Mesenchymal stem cell (in vitro differentiated cells and primary cell): ENCODE results near the gene TDRD7.

ENCODE experiments used
- DNase-seq: peaks from one replicate; pipeline ENCODE4 v3.0.0-alpha.2; 2013
- H2AFZ ChIP-seq: one replicate; pipeline ENCODE4 v1.6.1; 2013; ENCODE audit warnings: low read depth, mild to moderate bottlenecking, control low read depth, inconsistent platforms, low read length, moderate library complexity
- H2AK5ac ChIP-seq: 2 replicates; pipeline ENCODE4 v1.6.1; 2013; ENCODE audit warnings: low read length, moderate library complexity, mild to moderate bottlenecking, inconsistent platforms; ENCODE audit not compliant: severe bottlenecking
- H2BK120ac ChIP-seq: one replicate; pipeline ENCODE4 v1.6.1; 2013; ENCODE audit warnings: low read depth, mild to moderate bottlenecking, inconsistent platforms, low read length, moderate library complexity
- H2BK12ac ChIP-seq, 2 experiments: one replicate each; pipeline ENCODE4 v1.6.1; 2013; ENCODE audit warnings: inconsistent platforms in 2 of 2, low read length in 2 of 2, mild to moderate bottlenecking in 2 of 2, moderate library complexity in 2 of 2, control low read depth in 1 of 2
- H2BK15ac ChIP-seq: one replicate; pipeline ENCODE4 v1.6.1; 2013; ENCODE audit warnings: mild to moderate bottlenecking, low read depth, inconsistent platforms; ENCODE audit not compliant: poor library complexity, severe bottlenecking
- H2BK5ac ChIP-seq: 2 replicates; pipeline ENCODE4 v1.6.1; 2013; ENCODE audit warnings: low read depth, mild to moderate bottlenecking, low read length, control low read depth, inconsistent platforms; ENCODE audit not compliant: poor library complexity, severe bottlenecking
- H3K14ac ChIP-seq, 2 experiments: one replicate each; pipeline ENCODE4 v1.6.1; 2013; ENCODE audit warnings: inconsistent platforms in 2 of 2, low read length in 2 of 2, control low read depth in 1 of 2, mild to moderate bottlenecking in 1 of 2, moderate library complexity in 1 of 2
- H3K18ac ChIP-seq, 2 experiments: one replicate each; pipeline ENCODE4 v1.6.1; 2013; ENCODE audit warnings: inconsistent platforms in 2 of 2, low read length in 2 of 2, control low read depth in 1 of 2, low read depth in 1 of 2, mild to moderate bottlenecking in 1 of 2
- H3K23ac ChIP-seq, 2 experiments: one replicate each; pipeline ENCODE4 v1.6.1; 2013; ENCODE audit warnings: inconsistent platforms in 2 of 2, low read length in 2 of 2, mild to moderate bottlenecking in 2 of 2, moderate library complexity in 2 of 2, control low read depth in 1 of 2
- H3K27ac ChIP-seq: 2 replicates; pipeline ENCODE4 v1.5.1; 2013; ENCODE audit warnings: mild to moderate bottlenecking, moderate library complexity, low read length, control low read depth, inconsistent platforms; ENCODE audit not compliant: poor library complexity, severe bottlenecking
- H3K27me3 ChIP-seq, 2 experiments: 2 replicates each; pipeline versions ENCODE4 v1.6.1 to v1.7.0; 2013; ENCODE audit warnings: low read length in 2 of 2, mild to moderate bottlenecking in 2 of 2, moderate library complexity in 2 of 2, control low read depth in 1 of 2, inconsistent platforms in 1 of 2; ENCODE audit not compliant: control insufficient read depth in 1 of 2, insufficient read depth in 1 of 2
- H3K36me3 ChIP-seq, 2 experiments: 2 replicates each; pipeline versions ENCODE4 v1.6.1 to v1.7.0; 2013; ENCODE audit warnings: low read length in 2 of 2, control low read depth in 1 of 2, inconsistent platforms in 1 of 2, low read depth in 1 of 2, mild to moderate bottlenecking in 1 of 2; ENCODE audit not compliant: insufficient read depth in 2 of 2, control insufficient read depth in 1 of 2
- H3K4ac ChIP-seq, 2 experiments: one replicate each; pipeline ENCODE4 v1.6.1; 2013; ENCODE audit warnings: inconsistent platforms in 2 of 2, low read length in 2 of 2, mild to moderate bottlenecking in 2 of 2, moderate library complexity in 2 of 2, control low read depth in 1 of 2, low read depth in 1 of 2
- H3K4me1 ChIP-seq: 2 replicates; pipeline ENCODE4 v1.6.1; 2013; ENCODE audit warnings: low read depth, low read length, control low read depth; ENCODE audit not compliant: control insufficient read depth, insufficient read depth
- H3K4me2 ChIP-seq: 2 replicates; pipeline ENCODE4 v1.6.1; 2013; ENCODE audit warnings: low read length, mild to moderate bottlenecking, inconsistent platforms; ENCODE audit not compliant: poor library complexity, severe bottlenecking
- H3K4me3 ChIP-seq, 2 experiments: 2 replicates each; pipeline versions ENCODE4 v1.5.1 to v1.7.0; 2013; ENCODE audit warnings: low read length in 2 of 2, mild to moderate bottlenecking in 2 of 2, control low read depth in 1 of 2, low read depth in 1 of 2; ENCODE audit not compliant: insufficient read depth in 1 of 2
- H3K79me1 ChIP-seq: replicated peaks from 2 replicates; pipeline ENCODE4 v1.6.1; 2013; ENCODE audit warnings: mild to moderate bottlenecking, control low read depth, low read length, inconsistent platforms; ENCODE audit not compliant: poor library complexity, severe bottlenecking
- H3K9ac ChIP-seq: 2 replicates; pipeline ENCODE4 v1.7.0; 2013; ENCODE audit warnings: mild to moderate bottlenecking, low read length, moderate library complexity
- H3K9me3 ChIP-seq: 2 replicates; pipeline ENCODE4 v1.7.0; 2013; ENCODE audit warnings: mild to moderate bottlenecking, low read length; ENCODE audit not compliant: control insufficient read depth
- H4K8ac ChIP-seq: one replicate; pipeline ENCODE4 v1.6.1; 2013; ENCODE audit warnings: inconsistent platforms, mild to moderate bottlenecking, low read length, moderate library complexity
- H4K91ac ChIP-seq: one replicate; pipeline ENCODE4 v1.6.1; 2013; ENCODE audit warnings: mild to moderate bottlenecking, low read length, inconsistent platforms
- WGBS: methylation state at CpG from one replicate; pipeline ENCODE4 v1.1.7; 2013; ENCODE audit warnings: mixed read lengths; 5-methylcytosine and 5-hydroxymethylcytosine counted together

The TDRD7 gene

DNA sequence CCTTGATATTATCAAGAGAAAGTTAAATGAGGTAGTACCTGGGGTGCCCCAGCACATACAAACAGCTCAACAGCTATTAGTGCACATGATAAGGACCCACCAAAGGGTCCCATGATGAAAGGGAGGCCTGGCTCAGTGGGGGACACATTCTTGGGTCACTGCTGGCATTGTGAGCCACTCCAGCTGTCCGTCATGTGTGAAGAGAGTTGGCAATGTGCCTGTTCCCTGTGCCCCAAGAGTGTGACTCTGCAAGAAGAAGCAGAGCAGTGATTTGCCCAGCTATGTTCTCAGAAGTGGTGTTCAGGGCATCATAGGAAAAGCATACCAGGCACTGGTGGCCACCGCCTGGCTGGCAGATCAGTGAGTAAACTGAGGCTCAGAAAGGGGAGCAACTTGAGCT, 37.1 kb upstream of the TDRD7 start:
- Histone ChIP-seq H2BK120ac (no peak overlapping the region), H3K4me3 (no peak overlapping the region), H3K14ac (no peak overlapping the region), H2AK5ac (no peak overlapping the region), H3K79me1 (no peaks in the 10 kb centered on the region), H3K18ac (no peak overlapping the region), H3K23ac (no peak overlapping the region), H3K4me1 (peaks cover 6% of the 10 kb centered on the region), H4K91ac (no peak overlapping the region), H3K9me3 (peaks cover 5% of the 10 kb centered on the region), H2BK5ac (no peak overlapping the region), H3K27ac (no peak overlapping the region), H2BK12ac (no peak overlapping the region), H3K4me2 (no peak overlapping the region), H3K27me3 (no peaks in the 10 kb centered on the region), H3K36me3 (peaks cover 18 to 30% of the 10 kb centered on the region in 2 experiments), H2BK15ac (no peak overlapping the region), H2AFZ (no peak overlapping the region), H3K9ac (no peak overlapping the region), H4K8ac (no peak overlapping the region), H3K4ac (no peak overlapping the region)
- whole genome bisulfite sequencing: 85% methylated on average over 2 of the region's 2 CpGs
- no peak for DNase-seq

DNA sequence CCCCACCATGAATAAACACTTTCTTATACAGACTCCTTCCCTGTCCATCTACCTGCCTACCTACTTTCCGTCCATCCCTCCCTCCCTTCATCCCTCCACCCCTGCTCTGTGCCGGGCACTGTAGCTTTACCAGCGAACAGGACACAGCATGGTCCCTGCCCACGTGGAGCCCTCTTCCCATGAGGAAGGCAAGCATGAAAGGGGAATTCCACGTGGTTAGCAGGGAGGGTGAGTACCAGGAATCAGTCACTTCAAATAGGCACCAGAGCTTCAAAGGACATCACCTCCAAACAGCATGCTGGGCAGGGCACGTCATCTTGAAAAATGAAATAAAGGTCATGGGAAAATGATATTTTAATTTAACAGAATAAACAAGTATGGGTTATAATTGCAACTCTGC, 35.0 kb upstream of the TDRD7 start:
- peaks cover 6% of the 10 kb centered on the region for H3K4me1 ChIP-seq
- no peak overlapping the region for H3K18ac ChIP-seq
- H3K4me2 ChIP-seq: no peak overlapping the region
- no peak overlapping the region for H2BK12ac ChIP-seq
- no peak overlapping the region for H3K27ac ChIP-seq
- peaks cover 14 to 24% of the 10 kb centered on the region in 2 experiments for H3K36me3 ChIP-seq
- H2AFZ ChIP-seq: no peak overlapping the region
- no peaks in the 10 kb centered on the region for H3K27me3 ChIP-seq
- H3K79me1 ChIP-seq: no peaks in the 10 kb centered on the region
- H3K23ac ChIP-seq: no peak overlapping the region
- no peak overlapping the region for H4K91ac ChIP-seq
- WGBS: 81% methylated on average over 5 of the region's 6 CpGs
- H3K4ac ChIP-seq: no peak overlapping the region
- H3K14ac ChIP-seq: no peak overlapping the region
- no peak overlapping the region for H2AK5ac ChIP-seq
- H2BK5ac ChIP-seq: no peak overlapping the region
- no peak overlapping the region for H4K8ac ChIP-seq
- no peak for DNase-seq
- no peak overlapping the region for H2BK120ac ChIP-seq
- H3K4me3 ChIP-seq: no peak overlapping the region
- H2BK15ac ChIP-seq: no peak overlapping the region
- no peak overlapping the region for H3K9ac ChIP-seq
- H3K9me3 ChIP-seq: no peaks in the 10 kb centered on the region

DNA sequence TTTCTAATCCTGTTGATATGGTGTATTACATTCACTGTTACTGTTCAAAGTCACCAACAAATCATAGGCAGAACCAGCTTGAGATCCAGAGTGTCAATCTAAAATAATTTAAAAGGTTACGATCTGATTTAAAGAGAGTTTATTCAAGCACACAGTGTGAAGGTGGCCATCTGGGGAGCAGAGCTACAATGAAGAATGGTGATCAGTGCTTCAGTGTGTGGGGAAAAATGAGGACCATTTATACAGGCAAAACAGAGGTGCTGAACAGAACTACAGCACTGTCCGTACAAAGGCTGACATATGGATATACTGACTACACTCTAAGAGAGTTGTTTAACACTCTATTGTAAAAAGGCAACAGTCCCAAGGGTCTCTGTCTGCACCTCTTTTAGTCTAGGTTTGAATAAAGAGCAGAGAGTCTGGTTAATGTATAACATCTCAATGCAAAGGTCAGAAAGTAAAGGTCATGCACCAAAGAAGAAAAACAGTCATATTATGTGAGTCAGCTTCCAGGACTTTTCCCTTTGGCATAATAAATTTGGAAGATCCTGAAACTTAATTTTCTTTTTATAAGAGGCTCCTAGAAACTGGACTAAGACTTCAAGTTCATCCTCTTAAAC, 29.7 kb upstream of the TDRD7 start:
- 89% methylated on average over 1 of the region's 2 CpGs for WGBS
- no peak overlapping the region for H3K18ac ChIP-seq
- no peak overlapping the region for H2AFZ ChIP-seq
- H3K4me2 ChIP-seq: peak overlapping the region; percentile 42
- H4K91ac ChIP-seq: no peak overlapping the region
- H3K36me3 ChIP-seq: peaks cover 0 to 3% of the 10 kb centered on the region in 2 experiments
- no peak overlapping the region for H3K14ac ChIP-seq
- H3K9me3 ChIP-seq: no peaks in the 10 kb centered on the region
- no peak overlapping the region for H2BK15ac ChIP-seq
- H2BK120ac ChIP-seq: no peak overlapping the region
- H3K27me3 ChIP-seq: peaks cover 0 to 27% of the 10 kb centered on the region in 2 experiments
- H3K4ac ChIP-seq: no peak overlapping the region
- no peak overlapping the region for H3K23ac ChIP-seq
- no peak overlapping the region for H2BK12ac ChIP-seq
- H4K8ac ChIP-seq: no peak overlapping the region
- no peaks in the 10 kb centered on the region for H3K79me1 ChIP-seq
- H2BK5ac ChIP-seq: peak overlapping the region; percentile 82
- H2AK5ac ChIP-seq: no peak overlapping the region
- peak overlapping the region; percentile 75 for H3K27ac ChIP-seq
- no peak overlapping the region for H3K9ac ChIP-seq
- H3K4me3 ChIP-seq: no peak overlapping the region
- no peak for DNase-seq
- peaks cover 14% of the 10 kb centered on the region for H3K4me1 ChIP-seq

DNA sequence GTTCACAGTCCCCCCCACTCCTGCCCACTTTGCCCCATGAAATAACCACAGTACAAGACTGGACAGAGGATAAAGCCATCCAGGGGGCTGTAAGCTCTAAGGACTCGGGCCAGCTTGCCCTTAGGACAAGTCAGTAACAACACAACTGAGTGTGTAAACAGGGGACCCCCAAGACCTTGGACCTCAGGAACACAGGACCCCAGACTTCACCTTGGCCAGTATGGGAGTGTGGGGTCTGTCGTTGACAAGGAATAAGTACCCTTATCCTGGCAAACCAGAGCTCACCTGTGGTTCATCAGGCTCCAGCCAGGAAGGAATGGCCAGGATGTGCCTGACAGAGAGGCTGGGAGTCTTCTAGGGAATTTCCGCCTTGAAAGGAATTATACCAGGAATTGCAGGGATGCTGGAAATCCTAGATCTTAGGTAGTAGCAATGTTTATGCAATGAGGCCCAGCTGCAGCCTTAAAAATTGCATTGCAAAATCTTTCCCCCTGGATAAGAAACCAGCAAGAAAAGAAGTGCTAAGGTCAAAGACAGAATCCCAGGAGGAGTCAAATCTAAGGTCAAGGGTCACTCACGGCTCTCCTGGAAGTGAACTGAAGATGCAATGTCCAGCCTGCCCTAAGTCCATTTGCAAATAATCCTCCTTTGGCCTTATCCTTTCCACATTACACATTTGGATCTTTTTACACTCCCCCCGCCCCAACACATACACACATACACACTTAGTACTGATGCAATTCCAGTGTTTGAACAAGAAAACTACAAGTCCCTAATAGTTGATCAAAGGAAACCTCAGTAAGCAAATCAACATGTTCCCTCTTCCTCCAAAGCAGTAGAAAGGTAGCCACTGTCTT, 27.3 kb upstream of the TDRD7 start:
- H2AFZ ChIP-seq: no peak overlapping the region
- no peak overlapping the region for H3K18ac ChIP-seq
- H3K4me1 ChIP-seq: peaks cover 13% of the 10 kb centered on the region
- H2BK15ac ChIP-seq: no peak overlapping the region
- no peak overlapping the region for H3K27ac ChIP-seq
- H3K27me3 ChIP-seq: peaks cover 8 to 41% of the 10 kb centered on the region in 2 experiments
- no peak overlapping the region for H2AK5ac ChIP-seq
- no peak overlapping the region for H4K91ac ChIP-seq
- no peak overlapping the region for H2BK12ac ChIP-seq
- no peaks in the 10 kb centered on the region for H3K9me3 ChIP-seq
- H2BK5ac ChIP-seq: no peak overlapping the region
- no peak overlapping the region for H4K8ac ChIP-seq
- H3K9ac ChIP-seq: no peak overlapping the region
- no peak overlapping the region for H3K4me2 ChIP-seq
- H2BK120ac ChIP-seq: no peak overlapping the region
- H3K4me3 ChIP-seq: no peak overlapping the region
- H3K79me1 ChIP-seq: no peaks in the 10 kb centered on the region
- no peak overlapping the region for H3K23ac ChIP-seq
- H3K36me3 ChIP-seq: peaks cover 0 to 3% of the 10 kb centered on the region in 2 experiments
- H3K14ac ChIP-seq: no peak overlapping the region
- DNase-seq: no peak
- 70% methylated on average over 5 of the region's 5 CpGs for WGBS
- H3K4ac ChIP-seq: no peak overlapping the region
